Activated CD8-positive, alpha-beta memory T cell treated with anti-CD3 and anti-CD28 coated beads, Interleukin-2, amount 50 U/mL, for 24 hours (primary cell): Measurements from ENCODE around the gene HDGF.
A peak's percentile ranks its signal among the peaks of the same experiment; 100 is the strongest.

ENCODE experiments used
- DNase-seq: peaks from one replicate; pipeline ENCODE4 v3.0.0-alpha.2; 2020; ENCODE audit errors: extremely low read depth

HDGF gene

GRCh38 chr1:156746728-156747631 is 4.5 kb downstream of the HDGF start:
- DNase-seq, result no peak

- no peak for DNase-seq
Measured at GRCh38 chr1:156746406-156746727, 5.1 kb downstream of the HDGF start.

- no peak for DNase-seq
Measured at GRCh38 chr1:156745881-156746280, 5.6 kb downstream of the HDGF start.

GRCh38 chr1:156744786-156745419 is 6.6 kb downstream of the HDGF start:
- DNase-seq, result no peak

- no peak for DNase-seq
Measured at GRCh38 chr1:156744344-156744743, 7.1 kb downstream of the HDGF start.

- DNase-seq, result no peak
Measured at GRCh38 chr1:156743367-156744302, 7.8 kb downstream of the HDGF start.

- DNase-seq, result no peak
Measured at GRCh38 chr1:156742801-156743200, 8.7 kb downstream of the HDGF start.

GRCh38 chr1:156742017-156742416 is 9.5 kb downstream of the HDGF start:
- no peak for DNase-seq

GRCh38 chr1:156741481-156741983 is 9.9 kb downstream of the HDGF start:
- no peak for DNase-seq

- DNase-seq, result peak; percentile 96
Measured at GRCh38 chr1:156740741-156741480, 10.6 kb downstream of the HDGF start, which contains the start of gene MRPL24. Gene MRPL24 (minus strand): TSS chr1:156741088. CDS start chr1:156738704, 2,384 bp downstream.

GRCh38 chr1:156740237-156740740 is 11.2 kb downstream of the HDGF start:
- DNase-seq, result no peak

- DNase-seq, result no peak
Measured at GRCh38 chr1:156738916-156739315, 12.6 kb downstream of the HDGF start.

- DNase-seq, result no peak
Measured at GRCh38 chr1:156738407-156738806, 13.1 kb downstream of the HDGF start.

- no peak for DNase-seq
Measured at GRCh38 chr1:156733989-156734584, 17.4 kb downstream of the HDGF start.

- peak; percentile 93 for DNase-seq
Measured at GRCh38 chr1:156728599-156729462, 22.6 kb downstream of the HDGF start, which contains the start of gene ISG20L2. Gene ISG20L2 (minus strand): TSS chr1:156728766. CDS start chr1:156727652, 1,114 bp downstream.

- peak; percentile 60 for DNase-seq
Measured at GRCh38 chr1:156727926-156728598, 23.4 kb downstream of the HDGF start, which contains the start of gene METTL25B. Gene METTL25B (plus strand): TSS chr1:156728469. CDS start chr1:156729105, 636 bp downstream.

- DNase-seq, result no peak
Measured at GRCh38 chr1:156727492-156727891, 24.0 kb downstream of the HDGF start.

GRCh38 chr1:156726549-156727226 is 24.8 kb downstream of the HDGF start:
- DNase-seq, result no peak
